ENCODE measurements around the gene SFMBT1. TPM values are rescaled to one million over a fixed set of nuclear protein-coding genes. Genes with fewer than 3 reads are reported as not detected.

The SFMBT1 gene
- total and polyA plus RNA-seq, 2 of the 8 experiments (the other 6 are each of a cell fraction or from before 2014, with no cell fraction given), result 8.1 to 16.8 TPM

GRCh38 chr3:52891615-52892081 is 154.2 kb downstream of the SFMBT1 start:
- ChIA-PET POLR2A (ENCODE audit: partially characterized antibody) (no interaction called here), CTCF (ENCODE audit: partially characterized antibody) (interaction anchor here (2.3 kb wide), 1 partner anchor 12 kb away, joined by 7 read pairs; no protein-coding TSS in a partner anchor)
- Histone ChIP-seq H4K91ac (replicated peaks; ENCODE audit: insufficient read length, low read length) (no peak overlapping the region), H4K20me1 (replicated peaks in 1 of 2; ENCODE audit: control insufficient read depth in 1 of 2, insufficient read depth in 2 of 2, low read length in 2 of 2) (peaks cover 1 to 9% of the 10 kb centered on the region in 2 experiments), H3K27ac (ENCODE audit: low read depth, low read length) (no peak overlapping the region), H3K27me3 (replicated peaks in 1 of 4; ENCODE audit: control insufficient read depth in 3 of 4, extremely low read depth in 1 of 4, insufficient read depth in 3 of 4, low read length in 3 of 4) (no peaks in the 10 kb centered on the region), H3K4me2 (ENCODE audit: insufficient read depth in 1 of 2, low read depth in 2 of 2, low read length in 2 of 2) (no peak overlapping the region), H3K18ac (ENCODE audit: extremely low read depth, low read length) (no peak overlapping the region), H3K9me3 (ENCODE audit: insufficient read depth in 2 of 2, low read depth in 1 of 2, low read length in 1 of 2) (no peaks in the 10 kb centered on the region), H3K23ac (ENCODE audit: insufficient read length) (no peak overlapping the region), H3K14ac (ENCODE audit: insufficient read length) (no peak overlapping the region), H3K4ac (replicated peaks; ENCODE audit: insufficient read length, low read depth, low read length) (no peak overlapping the region), H3K4me1 (replicated peaks in 1 of 4; ENCODE audit: control insufficient read depth in 3 of 4, insufficient read depth in 4 of 4, low read length in 3 of 4) (peaks cover 0 to 3% (median 1%) of the 10 kb centered on the region in 4 experiments; a peak in 2 of 7 replicates), H2BK15ac (ENCODE audit: low read length) (no peak overlapping the region), H2AK5ac (ENCODE audit: low read depth, low read length) (no peak overlapping the region), H3K79me2 (ENCODE audit: control insufficient read depth in 1 of 2, insufficient read depth in 2 of 2, low read length in 2 of 2) (peaks cover 0 to 37% of the 10 kb centered on the region in 2 experiments; a peak in 2 of 4 replicates), H3K56ac (replicated peaks; ENCODE audit: insufficient read length, low read depth, low read length) (no peak overlapping the region), H2BK5ac (ENCODE audit: low read depth, low read length) (no peak overlapping the region), H3K9ac (replicated peaks in 1 of 4; ENCODE audit: extremely low read depth in 1 of 4, low read depth in 3 of 4, low read length in 3 of 4) (no peak overlapping the region), H3K4me3 (ENCODE audit: extremely low read depth in 1 of 4, insufficient read depth in 2 of 4, low read depth in 3 of 4, low read length in 4 of 4) (no peak overlapping the region), H3K79me1 (ENCODE audit: low read depth, low read length) (peaks cover 2% of the 10 kb centered on the region; the same call in 1 of the 2 replicates), H2BK12ac (ENCODE audit: low read depth, low read length) (no peak overlapping the region), H2BK20ac (ENCODE audit: low read length) (no peak overlapping the region), H4K5ac (ENCODE audit: insufficient read length, low read depth, low read length) (no peak overlapping the region), H3K23me2 (ENCODE audit: low read depth, low read length) (peaks cover 3% of the 10 kb centered on the region), H4K8ac (ENCODE audit: extremely low read depth, insufficient read depth, low read length) (no peak overlapping the region), H2BK120ac (replicated peaks; ENCODE audit: low read depth, low read length) (no peak overlapping the region), H3K36me3 (ENCODE audit: control insufficient read depth in 2 of 4, insufficient read depth in 4 of 4, low read length in 3 of 4) (0 out of 8 replicates have a peak, but pooled peaks cover 0 to 2% (median 0%) of the 10 kb centered on the region in 4 experiments), H2AFZ (ENCODE audit: low read length) (no peak overlapping the region)
- DNase-seq (ENCODE audit: low read depth in 1 of 2, low spot score in 2 of 2), result no peak
- TF ChIP-seq HDAC6 (IDR thresholded peaks at IDR 0.05; ENCODE audit: low read depth, low read length), result no peak
- no peak for TF ChIP-seq CEBPB (IDR thresholded peaks at IDR 0.05; ENCODE audit: low read depth, low read length)
- no peak for TF ChIP-seq TEAD4 (IDR thresholded peaks at IDR 0.05; ENCODE audit: low read depth, low read length)
- no peak for TF ChIP-seq ATF2 (IDR thresholded peaks at IDR 0.05; ENCODE audit: low read length)
- TF ChIP-seq SIX5 (IDR thresholded peaks at IDR 0.05; ENCODE audit: low read depth, low read length), result no peak
- TF ChIP-seq, protein P1, sequence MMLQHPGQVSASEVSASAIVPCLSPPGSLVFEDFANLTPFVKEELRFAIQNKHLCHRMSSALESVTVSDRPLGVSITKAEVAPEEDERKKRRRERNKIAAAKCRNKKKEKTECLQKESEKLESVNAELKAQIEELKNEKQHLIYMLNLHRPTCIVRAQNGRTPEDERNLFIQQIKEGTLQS (IDR thresholded peaks at IDR 0.05; ENCODE audit: insufficient read depth, low read depth, low read length), result no peak
- no peak for TF ChIP-seq SRF (IDR thresholded peaks at IDR 0.05; ENCODE audit: low read depth, low read length)
- no peak for TF ChIP-seq ASH2L (IDR thresholded peaks at IDR 0.05; ENCODE audit: low read length)
- no peak for TF ChIP-seq BRCA1 (IDR thresholded peaks at IDR 0.05; ENCODE audit: low read depth, low read length)
- no peak for TF ChIP-seq HDAC2 (IDR thresholded peaks at IDR 0.05; ENCODE audit: borderline replicate concordance in 1 of 2, low read depth in 2 of 2, low read length in 2 of 2)
- no peak for FAIRE-seq
- 91% methylated on average over 2 of the region's 2 CpGs; no CpG with 5 or more reads in 1 of the 2 experiments for WGBS, 2 experiments (ENCODE audit: extremely low coverage in 1 of 2, insufficient coverage in 1 of 2, insufficient read length in 1 of 2, insufficient replicate concordance in 2 of 2, low coverage in 1 of 2, low lambda C conversion rate in 2 of 2, missing lambda C conversion rate in 1 of 2)
